ENCODE data around the gene CCT2.

The CCT2 gene

GRCh38 chr12:69647178-69647577, 61.9 kb downstream of the CCT2 start:
- Histone ChIP-seq H3K9me3 (ENCODE audit: control insufficient read depth, low read depth, low read length) (no peaks in the 10 kb centered on the region), H3K9ac (ENCODE audit: low read length) (no peak overlapping the region), H3K4me3 (ENCODE audit: low read length) (no peak overlapping the region), H3K4me1 (ENCODE audit: control insufficient read depth, low read depth, low read length) (no peaks in the 10 kb centered on the region), H3K36me3 (ENCODE audit: control insufficient read depth, low read depth, low read length) (no peaks in the 10 kb centered on the region), H3K27ac (ENCODE audit: low read length) (no peak overlapping the region), H3K27me3 (ENCODE audit: control insufficient read depth, insufficient read depth, low read length) (no peaks in the 10 kb centered on the region)

GRCh38 chr12:69648476-69648875, 63.2 kb downstream of the CCT2 start:
- Histone ChIP-seq H3K9me3 (ENCODE audit: control insufficient read depth, low read depth, low read length) (no peaks in the 10 kb centered on the region), H3K36me3 (ENCODE audit: control insufficient read depth, low read depth, low read length) (no peaks in the 10 kb centered on the region), H3K27me3 (ENCODE audit: control insufficient read depth, insufficient read depth, low read length) (no peaks in the 10 kb centered on the region), H3K27ac (ENCODE audit: low read length) (no peak overlapping the region), H3K9ac (ENCODE audit: low read length) (no peak overlapping the region), H3K4me3 (ENCODE audit: low read length) (no peak overlapping the region), H3K4me1 (ENCODE audit: control insufficient read depth, low read depth, low read length) (no peaks in the 10 kb centered on the region)

GRCh38 chr12:69649529-69649928, 64.3 kb downstream of the CCT2 start:
- H3K4me1 ChIP-seq (ENCODE audit: control insufficient read depth, low read depth, low read length) = no peaks in the 10 kb centered on the region
- no peak overlapping the region for H3K9ac ChIP-seq (ENCODE audit: low read length)
- no peaks in the 10 kb centered on the region for H3K36me3 ChIP-seq (ENCODE audit: control insufficient read depth, low read depth, low read length)
- no peaks in the 10 kb centered on the region for H3K27me3 ChIP-seq (ENCODE audit: control insufficient read depth, insufficient read depth, low read length)
- H3K9me3 ChIP-seq (ENCODE audit: control insufficient read depth, low read depth, low read length) = no peaks in the 10 kb centered on the region
- H3K27ac ChIP-seq (ENCODE audit: low read length) = no peak overlapping the region
- no peak overlapping the region for H3K4me3 ChIP-seq (ENCODE audit: low read length)

Measured in iPS-18a (cell line).